Left lung (tissue), 10 donors: Measurements from ENCODE around the gene GLIS2. TPM values are rescaled to one million over a fixed set of nuclear protein-coding genes. Genes with fewer than 3 reads are reported as not detected.

Experiments used
- ATAC-seq: fragments of 200-7000 bp; cut with Tn5 transposase; one replicate; pipeline ENCODE4 v1.9.1; 2020; ENCODE audit warnings: moderate library complexity
- DNase-seq, 4 donors: peaks; one replicate each; pipeline ENCODE4 v3.0.0-alpha.2; 2013 to 2020
- H3K27ac ChIP-seq, 2 donors: fragments of 200-600 bp; sonication (generic) in 1 of 2; one replicate each; pipeline versions ENCODE4 v1.5.0 to v1.8.0; 2020 to 2021
- H3K27me3 ChIP-seq, 2 donors: fragments of 200-600 bp; sonication (generic) in 1 of 2; one replicate each; pipeline versions ENCODE4 v1.5.0 to v1.8.0; 2020 to 2021
- H3K36me3 ChIP-seq, 2 donors: fragments of 200-600 bp; sonication (generic) in 1 of 2; one replicate each; pipeline versions ENCODE4 v1.5.0 to v1.8.0; 2020 to 2021
- H3K4me1 ChIP-seq, 2 donors: fragments of 200-600 bp; one replicate each; pipeline ENCODE4 v1.8.0; 2021
- H3K4me3 ChIP-seq, 2 donors: fragments of 200-600 bp; sonication (generic) in 1 of 2; one replicate each; pipeline versions ENCODE4 v1.5.0 to v1.8.0; 2020 to 2021; ENCODE audit warnings: mild to moderate bottlenecking in 1 of 2
- H3K9me3 ChIP-seq, 2 donors: fragments of 200-600 bp; sonication (generic) in 1 of 2; one replicate each; pipeline versions ENCODE4 v1.5.0 to v1.8.0; 2020 to 2021
- intact Hi-C, 2 donors: fragments of 100-400 bp; cut with DNase I; formaldehyde crosslinking; loops; one replicate each; pipeline versions ENCODE4 v1.11.2 to v1.14.2; 2022
- polyA plus RNA-seq, 6 donors: library from polyadenylated mRNA; unstranded; fragments of 120-200 nt; gene quantifications; one replicate each; pipeline ENCODE4 v1.2.1, GENCODE V29; 2013; ENCODE audit not compliant: insufficient read length in 6 of 6
- total RNA-seq, 2 donors: library from RNA; stranded (reverse); fragmentation: NEBNext Ultra II Directional; extraction: Animal tissue kit (Norgen Biotek cat#: 25700); gene quantifications; one replicate each; pipeline ENCODE4 v1.2.1, GENCODE V29; 2021
- TF ChIP-seq, protein P1 (sequence below), 2 donors: fragments of 200-600 bp; sonication (generic) in 1 of 2; IDR thresholded peaks; one replicate each; pipeline versions ENCODE4 v1.5.0 to v1.8.0; 2021; ENCODE audit warnings: antibody characterized with exemption in 2 of 2
- donor health status: DM: no; HTN: yes; CAD: no.
- donor health status: DM: no; HTN: no; CAD: no.

The GLIS2 gene
- total and polyA plus RNA-seq, 8 donors, result 17.2 to 31.0 (median 25.3) TPM

DNA sequence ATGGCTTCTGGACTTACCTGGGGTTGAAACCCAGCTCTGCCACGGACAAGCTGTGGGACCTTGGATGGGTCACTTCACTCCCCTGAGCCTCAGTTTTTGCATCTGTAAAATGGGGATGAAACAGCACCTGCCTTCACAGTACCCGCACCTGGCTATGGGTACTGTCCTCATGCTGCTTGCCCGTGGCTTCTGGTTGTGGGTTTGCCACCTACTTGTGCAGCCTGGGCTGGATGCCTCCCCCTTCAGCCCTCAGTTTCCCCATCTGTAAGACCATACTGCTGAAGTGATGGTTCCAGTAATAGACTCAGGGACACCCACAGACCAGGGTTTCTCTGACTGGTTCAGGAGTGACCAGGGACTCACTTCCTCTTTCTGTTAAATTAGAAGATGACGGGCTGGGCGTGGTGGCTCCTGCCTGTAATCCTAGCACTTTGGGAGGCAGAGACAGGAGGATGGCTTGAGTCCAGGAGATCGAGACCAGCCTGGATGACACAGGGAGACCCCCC lies 9.4 kb downstream of the GLIS2 start:
- DNase-seq (no peak), ATAC-seq (no peak)
- Histone ChIP-seq H3K9me3 (no peaks in the 10 kb centered on the region), H3K4me3 (no peak overlapping the region), H3K4me1 (peaks cover 57 to 90% of the 10 kb centered on the region in 2 donors), H3K27me3 (peaks cover 0 to 19% of the 10 kb centered on the region in 2 donors), H3K27ac (peak overlapping the region; percentile 62 to 82), H3K36me3 (no peaks in the 10 kb centered on the region)
- TF ChIP-seq, protein P1, sequence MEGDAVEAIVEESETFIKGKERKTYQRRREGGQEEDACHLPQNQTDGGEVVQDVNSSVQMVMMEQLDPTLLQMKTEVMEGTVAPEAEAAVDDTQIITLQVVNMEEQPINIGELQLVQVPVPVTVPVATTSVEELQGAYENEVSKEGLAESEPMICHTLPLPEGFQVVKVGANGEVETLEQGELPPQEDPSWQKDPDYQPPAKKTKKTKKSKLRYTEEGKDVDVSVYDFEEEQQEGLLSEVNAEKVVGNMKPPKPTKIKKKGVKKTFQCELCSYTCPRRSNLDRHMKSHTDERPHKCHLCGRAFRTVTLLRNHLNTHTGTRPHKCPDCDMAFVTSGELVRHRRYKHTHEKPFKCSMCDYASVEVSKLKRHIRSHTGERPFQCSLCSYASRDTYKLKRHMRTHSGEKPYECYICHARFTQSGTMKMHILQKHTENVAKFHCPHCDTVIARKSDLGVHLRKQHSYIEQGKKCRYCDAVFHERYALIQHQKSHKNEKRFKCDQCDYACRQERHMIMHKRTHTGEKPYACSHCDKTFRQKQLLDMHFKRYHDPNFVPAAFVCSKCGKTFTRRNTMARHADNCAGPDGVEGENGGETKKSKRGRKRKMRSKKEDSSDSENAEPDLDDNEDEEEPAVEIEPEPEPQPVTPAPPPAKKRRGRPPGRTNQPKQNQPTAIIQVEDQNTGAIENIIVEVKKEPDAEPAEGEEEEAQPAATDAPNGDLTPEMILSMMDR (IDR thresholded peaks at IDR 0.05), result no peak
- intact Hi-C loops, result no loop called here

DNA sequence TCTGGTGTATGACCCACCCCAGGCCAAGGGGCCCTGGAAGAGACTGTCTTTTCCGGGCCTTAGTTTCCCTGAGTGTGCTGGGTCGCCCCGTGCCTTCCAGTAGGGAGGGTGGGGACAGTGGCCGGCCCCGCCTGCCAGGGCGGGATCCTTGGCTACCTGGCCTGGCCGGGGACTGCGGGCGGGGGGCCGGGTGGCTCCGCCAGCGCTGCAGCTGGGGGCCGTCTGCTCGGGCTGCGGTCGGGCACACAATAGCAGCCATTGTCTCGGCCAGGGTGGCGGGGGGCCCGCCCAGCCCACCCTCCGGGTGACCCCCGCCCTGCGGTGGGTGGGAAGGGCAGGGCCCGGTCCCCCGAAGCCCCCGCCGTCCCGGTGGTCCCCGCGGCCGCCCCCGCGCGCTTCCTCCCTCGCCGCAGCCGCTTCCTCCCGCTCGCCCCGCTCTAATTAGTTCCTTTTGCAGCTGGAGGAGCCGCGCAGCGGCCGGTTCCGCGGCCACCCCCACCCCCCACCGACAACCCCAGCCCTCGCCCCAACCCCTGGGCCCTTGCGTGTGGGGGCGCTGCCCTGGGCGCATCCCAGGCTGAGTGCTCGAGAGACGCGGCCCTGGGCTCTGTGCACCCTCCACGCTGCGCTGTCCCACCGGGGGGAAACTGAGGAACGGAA lies 11.6 kb downstream of the GLIS2 start:
- TF ChIP-seq, protein P1 (IDR thresholded peaks at IDR 0.05), result no peak
- H3K4me1 ChIP-seq, result peaks cover 50 to 86% of the 10 kb centered on the region in 2 donors
- no peak for ATAC-seq

DNA sequence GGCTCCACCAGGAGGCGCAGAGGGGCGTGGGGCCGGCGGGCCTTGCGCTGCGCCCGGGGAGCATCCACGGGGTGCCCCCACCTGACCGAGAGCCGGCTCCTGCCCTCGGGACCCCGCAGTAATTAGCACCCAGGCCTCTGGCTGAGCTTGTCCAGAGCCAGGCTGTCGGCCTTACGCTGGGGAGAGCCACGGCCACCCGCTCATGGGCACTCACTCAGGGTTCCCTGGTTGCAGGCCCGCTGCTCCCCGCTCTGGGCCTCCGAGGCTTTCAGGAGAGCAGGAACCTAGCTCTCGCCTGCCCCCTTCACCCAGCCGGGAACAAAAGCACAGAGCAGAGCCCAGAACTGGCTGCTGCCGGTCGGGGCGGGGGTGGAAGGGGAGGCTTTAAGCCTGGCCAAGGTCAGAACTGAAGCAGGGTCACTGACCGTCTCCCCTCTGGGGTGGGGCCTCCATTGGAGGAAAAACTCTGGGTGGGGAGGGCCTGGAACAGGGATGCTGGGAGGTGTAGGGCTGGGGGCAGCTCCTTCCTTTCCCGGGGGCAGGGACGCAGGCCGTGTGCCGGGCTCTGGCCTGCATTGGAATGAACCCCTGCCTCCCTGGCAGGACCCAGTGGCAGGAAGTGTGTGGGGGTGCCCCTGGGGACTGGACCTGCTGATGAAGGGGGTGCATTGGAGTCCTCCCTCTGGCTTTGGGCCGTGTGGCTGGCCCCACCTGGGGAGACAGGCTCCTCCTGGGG lies 12.3 kb downstream of the GLIS2 start:
- ATAC-seq (peak; percentile 78), DNase-seq (peak in 3 of 4 donors; percentile 80 to 88 (median 87))
- Histone ChIP-seq H3K4me1 (peaks cover 47 to 79% of the 10 kb centered on the region in 2 donors), H3K27me3 (peaks cover 0 to 19% of the 10 kb centered on the region in 2 donors), H3K9me3 (no peaks in the 10 kb centered on the region), H3K36me3 (peaks cover 0 to 13% of the 10 kb centered on the region in 2 donors), H3K27ac (peak overlapping the region; percentile 68 to 80), H3K4me3 (peak overlapping the region; percentile 25 to 27)
- TF ChIP-seq, protein P1 (IDR thresholded peaks at IDR 0.05), result peak; percentile 37 to 60
- intact Hi-C loops, result no loop called here

More for the DNA sequence above, 11.6 kb downstream of the GLIS2 start:
- H3K36me3 ChIP-seq, result peaks cover 0 to 6% of the 10 kb centered on the region in 2 donors
- peak in 1 of 4 donors; percentile 84 for DNase-seq
- H3K9me3 ChIP-seq, result no peaks in the 10 kb centered on the region
- H3K4me3 ChIP-seq, result peak overlapping the region; percentile 25 to 27
- peak overlapping the region; percentile 68 to 80 for H3K27ac ChIP-seq
- H3K27me3 ChIP-seq, result peaks cover 0 to 19% of the 10 kb centered on the region in 2 donors
- intact Hi-C loops, result no loop called here

DNA sequence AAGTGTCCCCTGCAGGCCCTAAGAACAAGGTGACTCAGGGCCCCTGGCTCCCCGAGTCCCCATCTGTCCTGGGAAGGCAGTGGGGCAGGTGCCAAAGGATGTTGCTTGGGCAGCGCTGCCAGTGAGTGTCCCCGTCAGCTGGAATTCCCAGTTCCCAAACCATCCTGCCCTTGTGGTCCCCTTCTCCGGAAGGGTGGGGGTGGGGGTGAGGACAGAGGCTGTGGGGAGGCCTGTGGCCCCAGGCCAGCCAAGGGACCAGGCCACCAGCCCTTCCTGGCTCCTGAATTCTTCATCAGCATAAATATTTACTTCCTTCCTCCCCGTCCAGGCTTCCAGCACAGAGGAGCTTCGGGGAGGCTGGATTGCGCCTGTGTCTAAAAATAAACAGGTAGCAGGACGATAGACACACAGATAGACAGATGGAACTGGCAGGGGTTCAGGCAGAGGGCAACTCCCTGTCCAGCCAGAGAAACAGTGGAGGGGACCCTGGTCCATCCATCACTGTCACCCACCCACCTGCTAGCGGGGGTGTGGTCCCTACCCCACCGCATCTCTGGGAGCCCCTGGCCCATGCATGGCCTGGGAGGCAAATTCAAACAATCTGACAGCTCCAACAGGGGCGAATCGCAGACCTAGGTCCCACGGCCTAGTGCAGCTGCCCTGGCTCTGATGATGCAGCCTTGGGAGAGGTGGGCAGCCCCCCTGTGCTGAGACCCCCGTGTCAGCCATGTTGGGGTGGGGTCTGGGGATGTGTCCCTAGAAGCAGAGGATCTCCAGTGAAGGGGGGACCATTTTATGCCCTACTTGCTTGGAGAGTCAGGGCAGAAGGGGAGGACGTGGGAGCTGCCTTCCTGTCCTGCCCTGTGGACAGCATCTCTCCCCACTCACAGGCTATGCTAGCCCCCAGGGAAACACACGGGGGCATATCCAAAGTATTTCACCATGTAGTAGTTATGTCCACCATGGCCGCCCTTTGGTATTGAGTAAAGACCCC lies 13.2 kb downstream of the GLIS2 start:
- Histone ChIP-seq H3K27me3 (peaks cover 0 to 19% of the 10 kb centered on the region in 2 donors), H3K4me1 (peaks cover 38 to 71% of the 10 kb centered on the region in 2 donors), H3K4me3 (no peak overlapping the region), H3K36me3 (peaks cover 0 to 19% of the 10 kb centered on the region in 2 donors), H3K27ac (peak overlapping the region; percentile 68 to 80), H3K9me3 (no peaks in the 10 kb centered on the region)
- ATAC-seq (no peak), DNase-seq (no peak)
- intact Hi-C loops, result no loop called here
- TF ChIP-seq, protein P1 (IDR thresholded peaks at IDR 0.05), result no peak
